ENCODE data around the gene RCOR1.
"Not testable (repeated sequence)": the region's sequence is repeated elsewhere in the genome, so short reads cannot be mapped to it uniquely, and the experiment has no call there.

The RCOR1 gene

DNA sequence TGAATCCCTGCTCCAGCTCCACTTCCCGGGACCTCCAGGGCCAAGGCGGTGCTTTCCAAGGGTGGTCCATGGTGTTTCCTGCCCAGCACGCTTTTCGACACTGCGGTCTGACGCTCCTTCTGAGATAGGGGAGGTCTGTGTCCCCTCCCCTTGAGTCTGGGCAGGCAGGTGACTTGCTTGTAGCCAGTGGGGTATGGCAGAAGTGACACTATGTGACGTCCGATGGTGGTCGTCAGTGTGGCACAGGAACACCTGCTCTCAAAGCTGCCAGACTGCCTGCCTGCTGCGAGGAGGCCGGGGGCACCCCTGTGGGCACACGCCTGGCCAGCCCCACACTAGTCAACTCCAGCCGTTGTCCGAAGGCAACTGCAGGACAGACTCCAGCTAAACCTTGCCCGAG lies 168.8 kb downstream of the RCOR1 start:
- TF ChIP-seq, protein P1, sequence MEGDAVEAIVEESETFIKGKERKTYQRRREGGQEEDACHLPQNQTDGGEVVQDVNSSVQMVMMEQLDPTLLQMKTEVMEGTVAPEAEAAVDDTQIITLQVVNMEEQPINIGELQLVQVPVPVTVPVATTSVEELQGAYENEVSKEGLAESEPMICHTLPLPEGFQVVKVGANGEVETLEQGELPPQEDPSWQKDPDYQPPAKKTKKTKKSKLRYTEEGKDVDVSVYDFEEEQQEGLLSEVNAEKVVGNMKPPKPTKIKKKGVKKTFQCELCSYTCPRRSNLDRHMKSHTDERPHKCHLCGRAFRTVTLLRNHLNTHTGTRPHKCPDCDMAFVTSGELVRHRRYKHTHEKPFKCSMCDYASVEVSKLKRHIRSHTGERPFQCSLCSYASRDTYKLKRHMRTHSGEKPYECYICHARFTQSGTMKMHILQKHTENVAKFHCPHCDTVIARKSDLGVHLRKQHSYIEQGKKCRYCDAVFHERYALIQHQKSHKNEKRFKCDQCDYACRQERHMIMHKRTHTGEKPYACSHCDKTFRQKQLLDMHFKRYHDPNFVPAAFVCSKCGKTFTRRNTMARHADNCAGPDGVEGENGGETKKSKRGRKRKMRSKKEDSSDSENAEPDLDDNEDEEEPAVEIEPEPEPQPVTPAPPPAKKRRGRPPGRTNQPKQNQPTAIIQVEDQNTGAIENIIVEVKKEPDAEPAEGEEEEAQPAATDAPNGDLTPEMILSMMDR (conservative IDR thresholded peaks at IDR 0.05), result no peak
- H3K27ac ChIP-seq, result no peak overlapping the region

- TF ChIP-seq, protein P1 (conservative IDR thresholded peaks at IDR 0.05), result no peak
- no peak overlapping the region for H3K27ac ChIP-seq
These were observed 171.8 kb downstream of the RCOR1 start for GRCh38 chr14:102764220-102764671.

GRCh38 chr14:102765770-102766169 lies 173.3 kb downstream of the RCOR1 start:
- not testable (repeated sequence) for H3K27ac ChIP-seq

DNA sequence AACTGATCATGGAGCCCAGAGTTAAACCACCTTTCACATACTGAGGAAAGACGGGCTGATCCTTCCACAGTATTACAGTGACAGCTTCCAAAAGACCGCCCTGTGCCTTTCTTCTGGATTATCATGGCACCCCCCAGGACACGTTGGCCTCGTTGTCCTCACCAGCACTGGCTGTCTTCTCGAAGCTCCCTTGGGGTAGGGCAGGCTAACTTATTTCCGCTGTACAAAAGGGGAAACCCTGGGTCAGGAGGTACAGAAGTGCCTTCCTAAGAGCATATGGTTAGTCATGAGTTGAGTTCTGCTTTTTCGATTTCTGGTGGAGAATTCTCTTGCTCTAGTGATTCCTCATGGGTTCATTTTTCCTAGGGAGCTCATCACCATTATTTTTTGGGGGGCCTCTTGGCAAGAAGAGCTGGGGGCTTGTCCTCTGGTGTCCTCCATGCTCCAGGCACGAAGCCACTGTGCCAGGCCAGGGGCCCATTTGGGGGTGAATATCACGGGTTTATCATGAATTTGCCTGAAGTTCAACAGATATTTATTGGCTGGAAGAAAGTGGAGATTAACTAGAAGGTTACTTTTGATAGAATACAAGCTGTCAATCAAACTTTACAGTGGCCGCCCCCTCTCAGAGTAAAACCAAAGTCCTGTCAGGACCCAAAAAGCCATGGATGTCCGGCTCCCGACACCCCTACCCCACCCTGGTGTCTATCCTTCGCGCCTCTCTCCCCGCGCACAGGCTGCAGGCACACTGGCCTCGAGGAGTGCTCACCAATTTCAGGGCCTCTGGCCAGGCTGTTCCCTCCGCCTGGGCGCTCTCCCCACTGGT lies 176.0 kb downstream of the RCOR1 start:
- TF ChIP-seq, protein P1 (conservative IDR thresholded peaks at IDR 0.05), result no peak
- no peak overlapping the region for H3K27ac ChIP-seq

GRCh38 chr14:102769049-102769327 lies 176.5 kb downstream of the RCOR1 start:
- no peak overlapping the region for H3K27ac ChIP-seq
- TF ChIP-seq, protein P1 (conservative IDR thresholded peaks at IDR 0.05), result no peak

- H3K27ac ChIP-seq, result no peak overlapping the region
- TF ChIP-seq, protein P1 (conservative IDR thresholded peaks at IDR 0.05), result no peak
These were observed 178.0 kb downstream of the RCOR1 start for GRCh38 chr14:102770147-102771123.

DNA sequence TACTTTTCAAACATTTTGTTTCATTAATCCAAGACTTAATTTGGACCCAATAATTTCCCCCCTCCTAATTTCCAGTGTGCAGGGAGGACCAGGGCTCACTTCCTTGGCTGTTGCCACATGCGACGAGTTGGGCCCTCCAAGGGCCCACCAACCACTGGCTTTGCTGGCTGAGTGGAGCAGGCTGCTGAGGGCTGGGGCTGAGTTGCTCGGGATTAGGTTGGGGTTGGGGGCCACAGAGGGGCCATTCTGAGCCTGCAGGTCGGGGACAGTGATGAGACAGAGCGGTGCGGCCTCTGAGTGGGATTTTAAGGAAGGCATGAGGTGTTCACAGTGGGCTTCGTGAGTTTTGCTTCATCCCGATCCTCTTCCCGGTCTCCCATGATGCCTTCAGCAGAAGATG lies 178.7 kb downstream of the RCOR1 start:
- H3K27ac ChIP-seq, result no peak overlapping the region
- TF ChIP-seq, protein P1 (conservative IDR thresholded peaks at IDR 0.05), result no peak

Data from VCaP (cell line).